Measurements from ENCODE around the gene BMAL1. TPM values are rescaled to one million over a fixed set of nuclear protein-coding genes. Genes with fewer than 3 reads are reported as not detected.

Gene BMAL1
- total RNA-seq, 1 donor from 2014 or later, result 7.0 TPM

DNA sequence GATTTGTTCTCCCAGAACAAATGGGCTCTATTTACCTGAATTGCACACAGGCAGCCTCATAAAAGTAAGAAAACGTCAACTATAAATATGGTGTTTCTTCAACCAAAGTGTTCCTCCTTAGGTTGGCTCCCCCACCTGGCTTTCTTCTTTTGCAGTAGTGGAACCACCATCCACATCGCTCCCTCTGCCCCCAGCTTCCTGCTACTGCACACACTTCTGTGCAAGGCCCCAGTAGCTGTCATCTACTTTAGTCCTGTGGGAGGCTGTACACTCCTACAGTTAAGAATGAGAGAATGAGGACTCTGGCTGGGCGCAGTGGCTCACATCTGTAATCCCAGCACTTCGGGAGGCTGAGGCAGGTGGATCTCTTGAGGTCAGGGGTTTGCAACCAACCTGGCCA is 89.5 kb downstream of the BMAL1 start:
- H3K36me3 Mint-ChIP-seq (ENCODE audit: insufficient read depth), result no peaks in the 10 kb centered on the region
- DNase-seq (ENCODE audit: low spot score, unreplicated experiment), result no peak
- H3K27me3 Mint-ChIP-seq, result no peaks in the 10 kb centered on the region
- no peak overlapping the region for H3K4me3 Mint-ChIP-seq (ENCODE audit: low read depth)
- H3K9me3 Mint-ChIP-seq (ENCODE audit: low read depth), result no peaks in the 10 kb centered on the region
- no peak for TF ChIP-seq CTCF (IDR thresholded peaks at IDR 0.05; ENCODE audit: unreplicated experiment)
- H3K4me1 Mint-ChIP-seq (ENCODE audit: low read depth), result peaks cover 2% of the 10 kb centered on the region
- H3K27ac Mint-ChIP-seq, result no peak overlapping the region

GRCh38 chr11:13368041-13368446 is 90.5 kb downstream of the BMAL1 start:
- Mint-ChIP-seq H3K27ac (no peak overlapping the region), H3K4me1 (ENCODE audit: low read depth) (peaks cover 2% of the 10 kb centered on the region), H3K36me3 (ENCODE audit: insufficient read depth) (no peaks in the 10 kb centered on the region), H3K9me3 (ENCODE audit: low read depth) (no peaks in the 10 kb centered on the region), H3K4me3 (ENCODE audit: low read depth) (no peak overlapping the region), H3K27me3 (no peaks in the 10 kb centered on the region)
- DNase-seq (ENCODE audit: low spot score, unreplicated experiment), result no peak
- TF ChIP-seq CTCF (IDR thresholded peaks at IDR 0.05; ENCODE audit: unreplicated experiment), result no peak

DNA sequence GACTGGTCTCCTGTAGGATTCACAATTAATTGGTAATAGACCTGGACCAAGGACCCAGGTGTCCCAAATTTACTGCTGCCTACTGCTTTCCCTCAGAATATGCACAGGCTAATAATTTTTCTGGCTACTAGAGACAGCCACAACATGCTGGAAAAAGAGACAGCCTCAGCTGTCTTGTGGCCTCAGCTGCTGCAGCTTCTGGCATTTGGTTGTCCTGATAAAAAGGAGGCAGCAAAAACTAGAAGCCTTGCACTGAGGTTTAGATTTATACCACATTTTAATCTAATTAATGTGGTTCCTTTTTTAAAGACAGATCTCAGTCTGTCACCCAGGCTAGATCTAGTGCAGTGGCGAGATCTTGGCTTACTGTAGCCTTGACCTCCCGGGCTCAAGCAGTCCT is 95.6 kb downstream of the BMAL1 start:
- no peaks in the 10 kb centered on the region for H3K27me3 Mint-ChIP-seq
- TF ChIP-seq CTCF (IDR thresholded peaks at IDR 0.05; ENCODE audit: unreplicated experiment), result no peak
- H3K9me3 Mint-ChIP-seq (ENCODE audit: low read depth), result no peaks in the 10 kb centered on the region
- peaks cover 2% of the 10 kb centered on the region for H3K4me1 Mint-ChIP-seq (ENCODE audit: low read depth)
- no peak overlapping the region for H3K27ac Mint-ChIP-seq
- H3K4me3 Mint-ChIP-seq (ENCODE audit: low read depth), result no peak overlapping the region
- no peak for DNase-seq (ENCODE audit: low spot score, unreplicated experiment)
- no peaks in the 10 kb centered on the region for H3K36me3 Mint-ChIP-seq (ENCODE audit: insufficient read depth)

DNA sequence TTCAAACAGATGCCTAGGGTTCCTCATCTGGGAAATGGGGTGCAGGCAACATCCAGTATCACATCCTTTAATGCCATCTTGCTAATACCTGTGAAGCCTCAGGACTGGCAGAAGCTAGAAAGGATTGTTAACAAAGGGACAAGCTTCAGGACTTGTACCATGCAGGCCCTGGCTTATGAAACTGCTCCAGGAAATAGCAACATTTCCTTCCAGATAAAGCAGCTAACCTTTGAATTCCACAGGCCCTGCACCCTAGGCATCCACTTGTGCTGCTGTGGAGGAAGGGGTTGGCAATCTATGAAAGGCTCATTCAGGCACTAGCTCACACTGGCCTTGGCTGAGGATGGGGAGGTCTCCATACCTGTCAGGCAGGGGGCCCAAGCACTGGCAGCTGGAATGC is 98.2 kb downstream of the BMAL1 start:
- H3K27me3 Mint-ChIP-seq, result no peaks in the 10 kb centered on the region
- no peaks in the 10 kb centered on the region for H3K4me1 Mint-ChIP-seq (ENCODE audit: low read depth)
- no peak for TF ChIP-seq CTCF (IDR thresholded peaks at IDR 0.05; ENCODE audit: unreplicated experiment)
- no peaks in the 10 kb centered on the region for H3K9me3 Mint-ChIP-seq (ENCODE audit: low read depth)
- no peak overlapping the region for H3K27ac Mint-ChIP-seq
- H3K4me3 Mint-ChIP-seq (ENCODE audit: low read depth), result no peak overlapping the region
- DNase-seq (ENCODE audit: low spot score, unreplicated experiment), result no peak
- no peaks in the 10 kb centered on the region for H3K36me3 Mint-ChIP-seq (ENCODE audit: insufficient read depth)

DNA sequence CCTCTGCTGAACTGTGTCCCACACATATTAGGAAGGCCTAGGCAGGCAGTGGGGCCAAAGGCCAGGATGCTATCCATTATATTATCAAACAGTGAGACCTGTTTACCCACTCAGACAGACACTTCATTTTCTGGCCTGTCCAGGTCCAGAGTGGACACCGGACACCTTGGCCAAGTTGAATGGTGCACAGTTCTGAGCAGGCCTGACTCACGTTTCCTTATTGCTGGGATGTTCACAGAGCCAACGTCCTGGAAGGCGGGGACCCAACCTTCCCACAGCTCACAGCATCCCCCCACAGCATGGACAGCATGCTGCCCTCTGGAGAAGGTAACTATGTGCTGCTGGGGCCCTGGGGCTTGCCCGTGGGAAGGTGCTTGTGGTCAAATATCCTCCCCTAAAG is 98.8 kb downstream of the BMAL1 start:
- Mint-ChIP-seq H3K4me3 (ENCODE audit: low read depth) (no peak overlapping the region), H3K27ac (no peak overlapping the region), H3K4me1 (ENCODE audit: low read depth) (no peaks in the 10 kb centered on the region), H3K36me3 (ENCODE audit: insufficient read depth) (no peaks in the 10 kb centered on the region), H3K27me3 (no peaks in the 10 kb centered on the region), H3K9me3 (ENCODE audit: low read depth) (no peaks in the 10 kb centered on the region)
- TF ChIP-seq CTCF (IDR thresholded peaks at IDR 0.05; ENCODE audit: unreplicated experiment), result no peak
- DNase-seq (ENCODE audit: low spot score, unreplicated experiment), result no peak

Data from progenitor cell of endocrine pancreas (in vitro differentiated cells).